GM21447 (cell line): ENCODE data around the gene AFG1L.

Experiments used
- ATAC-seq: cut with Tn5 transposase; IDR thresholded peaks from one replicate; pipeline ENCODE4 v1.9.1; 2021; ENCODE audit not compliant: unreplicated experiment

AFG1L gene

DNA sequence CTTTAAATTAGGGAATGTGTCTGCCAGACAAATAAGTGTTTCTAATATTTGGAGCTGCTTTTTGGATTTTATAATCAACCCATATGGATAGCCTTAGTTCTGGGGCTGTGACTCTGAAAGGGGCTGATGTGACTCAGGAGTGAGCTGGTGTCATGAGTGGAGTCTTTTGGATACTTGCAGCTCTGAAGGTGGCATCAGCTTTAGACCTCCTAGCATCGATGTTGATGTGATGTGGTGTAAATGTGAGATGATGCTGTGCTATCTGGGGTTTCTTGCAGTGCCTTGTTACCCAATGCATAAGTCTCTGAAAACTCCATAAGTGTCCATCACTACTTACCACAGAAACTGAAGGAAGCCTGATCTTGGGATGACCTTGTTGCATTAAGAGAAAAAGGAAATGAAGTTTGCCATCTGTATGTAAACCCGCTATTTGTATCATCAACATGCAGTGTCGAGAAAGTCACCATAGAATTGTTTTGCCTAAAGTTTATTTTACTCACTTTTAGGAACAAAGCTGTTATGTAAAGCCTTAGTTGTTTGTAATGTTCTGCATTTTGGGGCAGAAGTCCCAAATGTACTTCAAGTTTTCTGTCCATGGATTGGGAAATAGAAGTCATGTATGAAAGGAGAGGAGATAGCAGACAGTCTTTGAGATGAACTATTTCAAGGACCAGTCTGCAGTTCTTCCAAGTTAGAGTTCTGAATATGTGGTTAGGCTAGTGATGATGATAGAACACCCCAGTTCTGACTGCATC is 273.9 kb downstream of the AFG1L start:
- ATAC-seq = no peak

DNA sequence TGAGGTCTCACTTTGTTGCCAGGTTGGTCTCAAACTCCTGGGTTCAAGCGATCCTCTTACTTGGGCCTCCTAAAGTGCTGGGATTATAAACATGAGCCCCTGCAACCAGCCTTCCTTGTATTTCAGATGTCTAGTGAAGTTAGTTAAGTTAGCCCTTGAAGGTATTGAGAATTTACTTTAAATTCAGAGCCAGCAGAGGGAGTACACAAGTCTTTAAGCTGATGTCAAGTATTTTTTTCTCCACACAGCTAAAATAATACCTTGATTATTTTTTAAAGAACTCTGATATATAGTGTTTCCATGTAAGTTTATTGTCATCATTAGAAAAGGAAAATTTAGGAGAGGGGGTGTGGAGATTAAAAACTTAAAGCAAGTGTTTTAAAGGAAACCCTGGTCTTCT is 275.7 kb downstream of the AFG1L start:
- ATAC-seq = no peak

DNA sequence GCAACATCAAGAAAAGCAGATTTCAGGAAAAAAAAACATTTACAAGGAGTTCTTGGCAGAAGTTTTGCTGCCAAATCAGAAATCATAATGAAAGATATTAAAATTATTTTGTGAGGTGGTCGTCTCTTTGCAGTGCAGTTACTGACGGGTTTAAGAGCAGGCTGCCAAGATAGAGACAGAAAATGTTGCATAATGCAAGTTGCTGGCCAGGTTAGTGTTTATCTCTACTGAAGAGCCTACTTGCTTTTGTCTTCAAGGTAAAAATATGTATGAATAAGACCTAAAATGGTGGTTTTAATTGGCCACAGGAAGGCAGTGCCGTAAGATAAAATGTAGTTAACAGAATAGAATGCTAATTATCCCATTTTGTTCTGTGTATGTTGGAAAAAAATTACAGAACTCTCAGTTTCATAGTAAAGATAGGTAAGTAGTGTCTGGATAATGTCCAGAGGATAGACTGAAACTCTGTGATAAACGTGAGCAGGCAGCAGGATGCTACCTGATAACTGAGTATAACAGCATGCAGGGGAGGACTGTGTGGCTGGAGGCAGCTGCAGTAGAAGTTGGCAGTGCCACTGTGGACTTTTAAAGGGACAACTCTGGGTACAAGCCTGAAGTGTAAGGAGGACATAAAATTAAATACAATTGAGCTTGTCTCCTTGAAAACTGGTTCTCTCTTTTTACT is 279.7 kb downstream of the AFG1L start:
- ATAC-seq = no peak
